PFSK-1 (cell line): ENCODE results near the gene EPHA3.

ENCODE experiments used
- FOXP2 ChIP-seq: optimal IDR thresholded peaks from 2 replicates; pipeline ENCODE3; 2011; ENCODE audit warnings: borderline replicate concordance, control low read depth, inconsistent platforms; ENCODE audit not compliant: insufficient read depth; ENCODE audit errors: extremely low read length, extremely low read depth
- POLR2AphosphoS5 ChIP-seq: IDR thresholded peaks from 2 replicates; pipeline ENCODE4 v1.6.1; 2012; ENCODE audit warnings: low read depth, mild to moderate bottlenecking, control low read depth, low read length, moderate library complexity
- TAF1 ChIP-seq: IDR thresholded peaks from 2 replicates; pipeline ENCODE4 v1.6.1; 2012; ENCODE audit warnings: low read length, control low read depth, borderline replicate concordance; ENCODE audit not compliant: insufficient read depth
- TF ChIP-seq, protein P1 (sequence below), 2 experiments: IDR thresholded peaks; 2 replicates each; pipeline versions ENCODE4 v1.6.1 to v1.8.0; 2011 to 2012; ENCODE audit warnings: low read depth in 2 of 2, low read length in 2 of 2, control low read depth in 1 of 2, inconsistent platforms in 1 of 2, mild to moderate bottlenecking in 1 of 2, moderate library complexity in 1 of 2; ENCODE audit not compliant: insufficient read depth in 1 of 2

DNA sequence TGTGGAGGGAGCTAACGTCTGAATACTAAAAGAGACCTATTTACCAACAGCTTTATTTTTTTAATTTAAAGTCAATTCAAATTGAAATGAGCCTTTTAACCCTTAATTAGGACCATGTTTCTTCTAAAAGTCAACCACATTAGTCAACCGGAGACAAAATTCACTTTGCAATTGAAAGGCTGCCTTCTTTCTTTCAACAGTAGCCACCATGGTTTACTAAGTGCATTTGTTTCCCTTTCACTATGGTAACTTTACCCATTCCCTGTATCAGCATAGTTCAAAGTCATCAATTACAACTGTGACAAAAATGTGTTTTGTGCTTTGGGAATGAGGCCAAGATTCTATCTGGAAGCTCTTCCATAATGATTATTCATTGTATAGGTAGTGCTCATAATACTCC, 225.4 kb downstream of the EPHA3 start:
- no peak for TF ChIP-seq FOXP2
- TF ChIP-seq, protein P1, sequence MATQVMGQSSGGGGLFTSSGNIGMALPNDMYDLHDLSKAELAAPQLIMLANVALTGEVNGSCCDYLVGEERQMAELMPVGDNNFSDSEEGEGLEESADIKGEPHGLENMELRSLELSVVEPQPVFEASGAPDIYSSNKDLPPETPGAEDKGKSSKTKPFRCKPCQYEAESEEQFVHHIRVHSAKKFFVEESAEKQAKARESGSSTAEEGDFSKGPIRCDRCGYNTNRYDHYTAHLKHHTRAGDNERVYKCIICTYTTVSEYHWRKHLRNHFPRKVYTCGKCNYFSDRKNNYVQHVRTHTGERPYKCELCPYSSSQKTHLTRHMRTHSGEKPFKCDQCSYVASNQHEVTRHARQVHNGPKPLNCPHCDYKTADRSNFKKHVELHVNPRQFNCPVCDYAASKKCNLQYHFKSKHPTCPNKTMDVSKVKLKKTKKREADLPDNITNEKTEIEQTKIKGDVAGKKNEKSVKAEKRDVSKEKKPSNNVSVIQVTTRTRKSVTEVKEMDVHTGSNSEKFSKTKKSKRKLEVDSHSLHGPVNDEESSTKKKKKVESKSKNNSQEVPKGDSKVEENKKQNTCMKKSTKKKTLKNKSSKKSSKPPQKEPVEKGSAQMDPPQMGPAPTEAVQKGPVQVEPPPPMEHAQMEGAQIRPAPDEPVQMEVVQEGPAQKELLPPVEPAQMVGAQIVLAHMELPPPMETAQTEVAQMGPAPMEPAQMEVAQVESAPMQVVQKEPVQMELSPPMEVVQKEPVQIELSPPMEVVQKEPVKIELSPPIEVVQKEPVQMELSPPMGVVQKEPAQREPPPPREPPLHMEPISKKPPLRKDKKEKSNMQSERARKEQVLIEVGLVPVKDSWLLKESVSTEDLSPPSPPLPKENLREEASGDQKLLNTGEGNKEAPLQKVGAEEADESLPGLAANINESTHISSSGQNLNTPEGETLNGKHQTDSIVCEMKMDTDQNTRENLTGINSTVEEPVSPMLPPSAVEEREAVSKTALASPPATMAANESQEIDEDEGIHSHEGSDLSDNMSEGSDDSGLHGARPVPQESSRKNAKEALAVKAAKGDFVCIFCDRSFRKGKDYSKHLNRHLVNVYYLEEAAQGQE (IDR thresholded peaks at IDR 0.05; ENCODE audit: insufficient read depth in 1 of 2, low read depth in 2 of 2, low read length in 2 of 2) = no peak
- TF ChIP-seq TAF1 = no peak
- no peak for TF ChIP-seq POLR2AphosphoS5
